Ureter (tissue), 1 donor: ENCODE data around the gene SFT2D1. TPM values are rescaled to one million over a fixed set of nuclear protein-coding genes. Genes with fewer than 3 reads are reported as not detected.
"Not testable (repeated sequence)": the region's sequence is repeated elsewhere in the genome, so short reads cannot be mapped to it uniquely, and the experiment has no call there.

Source experiments
- DNase-seq: peaks from one replicate; pipeline ENCODE4 v3.0.0-alpha.2; 2020; ENCODE audit warnings: low spot score
- total RNA-seq: library from RNA; stranded (reverse); gene quantifications from one replicate; pipeline ENCODE4 v1.2.4, GENCODE V29; 2023
- donor health status: DM: yes; HTN: yes; CAD: no.

SFT2D1 gene
- 49.7 TPM for total RNA-seq

- DNase-seq, result peak; percentile 87
Measured at GRCh38 chr6:166342349-166343149, at the start of gene SFT2D1. TSS of gene SFT2D1 (minus strand) at chr6:166342545. CDS start at chr6:166342481, 64 bp downstream.

GRCh38 chr6:166389119-166389518, 46.8 kb upstream of the SFT2D1 start:
- no peak for DNase-seq

GRCh38 chr6:166388290-166389004, 46.1 kb upstream of the SFT2D1 start:
- DNase-seq, result no peak

- no peak for DNase-seq
Measured at GRCh38 chr6:166387642-166388289, 45.4 kb upstream of the SFT2D1 start.

- DNase-seq, result not testable (repeated sequence)
Measured at GRCh38 chr6:166387098-166387497, 44.8 kb upstream of the SFT2D1 start.

GRCh38 chr6:166386111-166386510, 43.8 kb upstream of the SFT2D1 start:
- no peak for DNase-seq

GRCh38 chr6:166383802-166384363, 41.5 kb upstream of the SFT2D1 start:
- DNase-seq, result not testable (repeated sequence)

GRCh38 chr6:166382933-166383801, 40.8 kb upstream of the SFT2D1 start, which contains the start of gene MPC1:
TSS of gene MPC1 (minus strand) at chr6:166382940. CDS start at chr6:166382876, 64 bp downstream.
- DNase-seq, result peak; percentile 96

GRCh38 chr6:166382500-166382932, 40.2 kb upstream of the SFT2D1 start:
- peak; percentile 54 for DNase-seq

- DNase-seq, result peak; percentile 87
Measured at GRCh38 chr6:166381733-166382499, 39.6 kb upstream of the SFT2D1 start.

- no peak for DNase-seq
Measured at GRCh38 chr6:166381381-166381732, 39.0 kb upstream of the SFT2D1 start.

GRCh38 chr6:166379800-166380199, 37.5 kb upstream of the SFT2D1 start:
- no peak for DNase-seq

GRCh38 chr6:166379103-166379586, 36.8 kb upstream of the SFT2D1 start:
- DNase-seq, result no peak

- DNase-seq, result no peak
Measured at GRCh38 chr6:166377721-166378120, 35.4 kb upstream of the SFT2D1 start.

GRCh38 chr6:166375013-166375412, 32.7 kb upstream of the SFT2D1 start:
- no peak for DNase-seq

- DNase-seq, result no peak
Measured at GRCh38 chr6:166370489-166370888, 28.1 kb upstream of the SFT2D1 start.

- DNase-seq, result no peak
Measured at GRCh38 chr6:166369782-166370181, 27.4 kb upstream of the SFT2D1 start.

GRCh38 chr6:166366921-166367320, 24.6 kb upstream of the SFT2D1 start:
- DNase-seq, result no peak

- DNase-seq, result no peak
Measured at GRCh38 chr6:166365806-166366205, 23.5 kb upstream of the SFT2D1 start.

GRCh38 chr6:166365221-166365620, 22.9 kb upstream of the SFT2D1 start:
- no peak for DNase-seq
